ENCODE measurements around the gene THSD4. TPM values are rescaled to one million over a fixed set of nuclear protein-coding genes. Genes with fewer than 3 reads are reported as not detected.

Gene THSD4
- total RNA-seq, 4 donors from 2014 or later = 23.0 to 68.5 (median 48.6) TPM

DNA sequence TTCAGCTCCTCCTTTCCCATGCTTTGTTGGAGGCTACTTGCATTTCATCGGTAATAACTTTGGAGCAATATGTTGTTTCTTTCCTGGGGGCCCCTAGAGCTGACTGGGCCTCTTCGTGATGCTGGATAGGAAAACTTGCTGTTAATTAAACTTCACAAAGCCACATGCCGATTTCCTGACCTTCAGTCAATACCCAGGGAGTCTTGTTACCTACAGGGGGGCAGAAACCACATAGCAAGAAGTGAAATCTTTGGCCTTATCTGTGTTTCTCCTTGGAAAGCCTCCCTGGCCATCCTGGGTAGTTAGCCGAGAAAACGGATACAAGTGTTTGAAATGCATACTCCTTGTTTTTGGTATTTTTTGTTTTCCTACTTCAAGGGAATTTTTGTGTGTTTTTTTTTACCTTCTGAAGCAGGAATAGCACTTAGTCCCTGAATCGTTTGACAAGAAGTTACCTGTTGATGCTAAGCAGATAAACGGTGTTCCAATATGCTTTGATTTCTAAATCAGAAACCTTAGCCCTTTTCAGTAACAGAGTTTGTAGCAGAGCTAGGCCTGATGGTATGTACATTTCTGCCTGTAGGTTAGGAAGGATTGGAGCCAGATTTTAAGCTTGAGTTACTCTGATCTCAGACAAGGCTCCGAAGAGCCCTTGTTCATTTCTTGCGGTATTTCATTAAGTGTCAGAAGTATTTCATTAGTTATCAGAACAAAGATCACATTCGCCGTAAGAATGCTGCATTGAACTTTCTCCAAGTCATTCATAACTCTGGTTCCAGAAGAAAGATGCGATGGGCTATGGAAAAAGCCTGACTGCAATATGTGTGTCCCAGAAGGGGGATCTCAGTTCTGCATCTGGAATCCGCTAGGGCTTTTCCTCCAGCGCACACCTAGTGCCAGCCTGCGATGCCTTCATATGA is 111.5 kb downstream of the THSD4 start:
- Histone ChIP-seq H3K27me3 (no peaks in the 10 kb centered on the region), H3K4me3 (replicated peaks in 1 of 3) (no peak overlapping the region), H3K36me3 (no peaks in the 10 kb centered on the region), H3K9me3 (no peaks in the 10 kb centered on the region), H3K4me1 (peaks cover 20 to 24% of the 10 kb centered on the region in 2 donors), H3K27ac (peak overlapping the region; percentile 31 to 53 (median 52))
- 44 to 48% methylated on average over 15 of the region's 15 CpGs for WGBS, 2 donors
- peak in 1 of 2 donors; percentile 18 for DNase-seq
- TF ChIP-seq, protein P1, sequence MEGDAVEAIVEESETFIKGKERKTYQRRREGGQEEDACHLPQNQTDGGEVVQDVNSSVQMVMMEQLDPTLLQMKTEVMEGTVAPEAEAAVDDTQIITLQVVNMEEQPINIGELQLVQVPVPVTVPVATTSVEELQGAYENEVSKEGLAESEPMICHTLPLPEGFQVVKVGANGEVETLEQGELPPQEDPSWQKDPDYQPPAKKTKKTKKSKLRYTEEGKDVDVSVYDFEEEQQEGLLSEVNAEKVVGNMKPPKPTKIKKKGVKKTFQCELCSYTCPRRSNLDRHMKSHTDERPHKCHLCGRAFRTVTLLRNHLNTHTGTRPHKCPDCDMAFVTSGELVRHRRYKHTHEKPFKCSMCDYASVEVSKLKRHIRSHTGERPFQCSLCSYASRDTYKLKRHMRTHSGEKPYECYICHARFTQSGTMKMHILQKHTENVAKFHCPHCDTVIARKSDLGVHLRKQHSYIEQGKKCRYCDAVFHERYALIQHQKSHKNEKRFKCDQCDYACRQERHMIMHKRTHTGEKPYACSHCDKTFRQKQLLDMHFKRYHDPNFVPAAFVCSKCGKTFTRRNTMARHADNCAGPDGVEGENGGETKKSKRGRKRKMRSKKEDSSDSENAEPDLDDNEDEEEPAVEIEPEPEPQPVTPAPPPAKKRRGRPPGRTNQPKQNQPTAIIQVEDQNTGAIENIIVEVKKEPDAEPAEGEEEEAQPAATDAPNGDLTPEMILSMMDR (IDR thresholded peaks at IDR 0.05) = no peak
- TF ChIP-seq POLR2A (IDR thresholded peaks at IDR 0.05) = no peak
- intact Hi-C loops (cut with DNase I) = no loop called here

DNA sequence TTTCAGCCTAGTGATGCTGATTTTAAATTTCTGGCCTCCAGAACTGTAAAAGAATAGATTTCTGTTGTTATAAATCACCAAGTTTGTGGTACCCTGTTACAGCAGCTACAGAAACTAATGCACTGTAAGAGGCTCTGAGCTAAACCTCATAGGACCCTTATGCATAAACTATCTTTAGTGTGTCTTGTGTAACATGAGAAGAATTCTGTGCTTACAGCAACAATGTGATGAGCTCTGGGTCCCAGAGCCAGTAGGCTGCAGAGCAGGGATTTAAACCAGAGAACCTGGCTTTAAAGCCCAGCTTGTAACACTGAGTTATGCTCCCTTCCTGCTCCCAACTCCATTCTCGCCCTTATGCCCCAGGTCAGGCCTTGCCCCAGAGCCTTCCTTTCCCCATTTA is 113.1 kb downstream of the THSD4 start:
- DNase-seq = no peak
- H3K9me3 ChIP-seq = no peaks in the 10 kb centered on the region
- WGBS, 2 donors = 88 to 97% methylated on average over 1 of the region's 1 CpG
- H3K27ac ChIP-seq = no peak overlapping the region
- no peaks in the 10 kb centered on the region for H3K27me3 ChIP-seq
- intact Hi-C loops (cut with DNase I) = no loop called here
- no peak for TF ChIP-seq POLR2A (IDR thresholded peaks at IDR 0.05)
- TF ChIP-seq, protein P1 (IDR thresholded peaks at IDR 0.05) = no peak
- H3K36me3 ChIP-seq = no peaks in the 10 kb centered on the region
- H3K4me1 ChIP-seq = peaks cover 8 to 18% of the 10 kb centered on the region in 2 donors
- no peak overlapping the region for H3K4me3 ChIP-seq (replicated peaks in 1 of 3)

DNA sequence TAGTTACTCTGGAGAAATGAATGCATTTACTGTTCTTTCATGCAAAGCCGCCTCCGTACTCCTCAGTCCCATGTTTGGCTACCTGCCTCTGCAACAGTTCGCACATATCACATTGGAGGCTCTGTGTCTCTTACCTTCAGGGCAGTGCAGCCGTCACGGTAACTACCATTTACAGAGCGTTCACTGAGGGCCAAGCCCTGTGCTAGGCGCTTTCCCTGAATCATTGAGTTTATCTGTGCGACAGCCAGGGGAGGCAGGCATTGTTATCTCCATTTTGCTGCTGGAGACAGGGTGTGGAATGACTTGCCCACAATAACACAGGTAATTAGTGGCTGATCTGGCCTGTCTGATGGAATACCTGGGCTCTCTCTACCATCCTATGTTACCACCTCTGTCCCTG is 115.0 kb downstream of the THSD4 start:
- intact Hi-C loops (cut with DNase I) = no loop called here
- WGBS, 2 donors = 98% methylated on average over 8 of the region's 8 CpGs
- DNase-seq = no peak
- TF ChIP-seq POLR2A (IDR thresholded peaks at IDR 0.05) = no peak
- TF ChIP-seq, protein P1 (IDR thresholded peaks at IDR 0.05) = no peak
- no peaks in the 10 kb centered on the region for H3K36me3 ChIP-seq
- no peak overlapping the region for H3K27ac ChIP-seq
- H3K4me3 ChIP-seq (replicated peaks in 1 of 3) = no peak overlapping the region
- peaks cover 8 to 18% of the 10 kb centered on the region in 2 donors for H3K4me1 ChIP-seq
- no peaks in the 10 kb centered on the region for H3K27me3 ChIP-seq
- no peaks in the 10 kb centered on the region for H3K9me3 ChIP-seq

DNA sequence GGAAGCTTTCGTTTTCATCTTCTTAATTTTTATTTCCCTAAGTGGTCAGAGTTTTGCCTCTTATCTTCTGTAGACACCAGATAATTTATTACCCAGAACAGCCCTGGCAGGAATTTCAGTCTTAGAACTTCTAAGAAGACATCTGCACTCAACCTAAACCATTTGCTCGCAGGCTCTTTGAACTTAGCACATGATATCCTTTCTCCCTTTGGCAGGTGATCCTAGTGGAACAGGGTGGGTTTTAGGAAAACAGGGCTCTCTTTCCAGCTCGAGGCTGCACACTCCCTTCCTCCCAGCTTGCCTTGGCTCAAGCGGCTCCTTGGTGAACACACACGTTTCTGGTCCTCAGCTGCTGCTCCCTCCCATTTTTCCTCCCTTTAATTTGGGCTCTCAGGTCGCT is 116.5 kb downstream of the THSD4 start:
- 79 to 85% methylated on average over 6 of the region's 6 CpGs for WGBS, 2 donors
- no peaks in the 10 kb centered on the region for H3K36me3 ChIP-seq
- H3K9me3 ChIP-seq = no peaks in the 10 kb centered on the region
- no peak for TF ChIP-seq POLR2A (IDR thresholded peaks at IDR 0.05)
- TF ChIP-seq, protein P1 (IDR thresholded peaks at IDR 0.05) = no peak
- no peak overlapping the region for H3K27ac ChIP-seq
- peaks cover 8 to 13% of the 10 kb centered on the region in 2 donors for H3K4me1 ChIP-seq
- H3K4me3 ChIP-seq (replicated peaks in 1 of 3) = no peak overlapping the region
- no peak for DNase-seq
- intact Hi-C loops (cut with DNase I) = no loop called here
- H3K27me3 ChIP-seq = no peaks in the 10 kb centered on the region

DNA sequence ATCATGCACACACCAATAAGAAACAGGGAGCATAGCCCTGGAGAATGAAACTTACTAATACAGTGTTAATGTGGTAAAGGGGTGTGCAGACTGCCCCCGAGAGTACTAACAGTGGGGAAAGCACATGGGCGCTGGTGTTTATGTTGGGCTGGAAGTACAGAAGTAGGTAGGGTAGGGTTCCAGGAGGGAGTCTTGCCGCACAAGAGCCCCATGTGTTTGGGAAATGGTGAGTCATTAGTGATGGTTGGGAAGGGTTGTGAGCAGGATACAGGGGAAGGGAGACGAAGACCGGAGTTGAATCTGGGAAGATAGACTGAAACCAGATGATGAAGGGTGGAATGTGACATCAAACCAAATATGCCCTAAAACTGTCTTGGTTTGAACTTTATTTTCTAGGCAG is 117.1 kb downstream of the THSD4 start:
- Histone ChIP-seq H3K27ac (no peak overlapping the region), H3K36me3 (no peaks in the 10 kb centered on the region), H3K4me1 (peaks cover 5 to 6% of the 10 kb centered on the region in 2 donors), H3K4me3 (replicated peaks in 1 of 3) (no peak overlapping the region), H3K9me3 (no peaks in the 10 kb centered on the region), H3K27me3 (no peaks in the 10 kb centered on the region)
- intact Hi-C loops (cut with DNase I) = no loop called here
- TF ChIP-seq, protein P1 (IDR thresholded peaks at IDR 0.05) = no peak
- TF ChIP-seq POLR2A (IDR thresholded peaks at IDR 0.05) = no peak
- WGBS, 2 donors = 96 to 97% methylated on average over 5 of the region's 5 CpGs
- no peak for DNase-seq

All from thyroid gland (tissue), 4 donors.